HEK293T (cell line): Measurements from ENCODE around the gene ZBTB38.

Source experiments
- CTBP1 ChIP-seq: fragments of 450-650 bp; IDR thresholded peaks from 2 replicates; pipeline ENCODE4 v1.6.1; 2016; ENCODE audit warnings: borderline replicate concordance
- ELF4 ChIP-seq: fragments of 450-650 bp; IDR thresholded peaks from 2 replicates; pipeline ENCODE4 v1.6.1; 2017; ENCODE audit warnings: antibody characterized with exemption
- FOXA1 ChIP-seq: fragments of 450-650 bp; IDR thresholded peaks from 2 replicates; pipeline ENCODE4 v1.6.1; 2016; ENCODE audit warnings: mild to moderate bottlenecking
- FOXM1 ChIP-seq: fragments of 450-650 bp; IDR thresholded peaks from 2 replicates; pipeline ENCODE4 v1.6.1; 2017; ENCODE audit warnings: mild to moderate bottlenecking, borderline replicate concordance
- L3MBTL2 ChIP-seq: fragments of 450-650 bp; conservative IDR thresholded peaks from 2 replicates; pipeline ENCODE4 v1.6.1; 2016; ENCODE audit warnings: mild to moderate bottlenecking
- NFRKB ChIP-seq: fragments of 450-650 bp; IDR thresholded peaks from 2 replicates; pipeline ENCODE4 v1.6.1; 2016; ENCODE audit warnings: mild to moderate bottlenecking, moderate library complexity
- SP1 ChIP-seq: fragments of 450-650 bp; IDR thresholded peaks from 2 replicates; pipeline ENCODE4 v1.6.1; 2017
- SUZ12 ChIP-seq: fragments of 450-650 bp; IDR thresholded peaks from 2 replicates; pipeline ENCODE4 v1.6.1; 2016; ENCODE audit warnings: mild to moderate bottlenecking
- TARDBP ChIP-seq: fragments of 450-650 bp; IDR thresholded peaks from 2 replicates; pipeline ENCODE4 v1.6.1; 2016

DNA sequence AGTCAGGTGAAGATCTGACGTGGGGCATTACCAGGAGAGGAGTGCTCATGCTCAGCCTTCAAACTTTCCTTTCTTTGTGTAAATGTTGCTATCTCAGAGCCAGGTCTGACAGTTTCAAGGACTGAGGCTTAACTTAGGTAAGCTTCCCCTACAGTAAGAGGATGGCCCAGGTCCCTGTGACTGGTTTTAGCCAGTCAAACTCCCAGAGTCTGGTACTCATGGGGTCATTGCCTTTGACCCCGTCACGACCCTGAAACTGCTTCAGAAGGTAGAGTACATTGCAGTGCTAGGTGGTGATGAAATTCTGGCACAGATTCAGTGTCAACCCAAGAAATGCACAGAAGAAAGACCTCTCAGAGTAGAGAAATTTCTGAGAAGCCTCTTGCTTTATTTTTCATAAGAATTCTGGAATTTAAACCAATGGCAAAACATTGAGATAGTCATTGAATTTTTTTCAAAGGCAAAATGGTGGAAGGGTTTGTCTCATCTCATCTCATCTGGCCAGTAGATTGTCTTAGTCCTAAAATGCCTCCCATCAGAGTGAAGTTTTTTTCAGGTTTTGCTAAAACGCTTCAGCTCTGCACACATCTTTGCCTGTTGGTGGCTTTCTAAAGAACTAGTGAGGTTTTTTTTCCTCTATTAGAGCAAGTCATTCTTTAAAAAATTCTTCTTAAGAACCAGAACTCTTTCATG lies 23.1 kb downstream of the ZBTB38 start:
- TF ChIP-seq ELF4 (no peak), SP1 (no peak), SUZ12 (no peak), FOXA1 (no peak), CTBP1 (no peak), TARDBP (no peak), FOXM1 (no peak), NFRKB (no peak), L3MBTL2 (no peak)
